ENCODE results near the gene TMEM120B. TPM values are rescaled to one million over a fixed set of nuclear protein-coding genes. Genes with fewer than 3 reads are reported as not detected.
A peak's percentile ranks its signal among the peaks of the same experiment; 100 is the strongest.
"Not testable (repeated sequence)": the region's sequence is repeated elsewhere in the genome, so short reads cannot be mapped to it uniquely, and the experiment has no call there.

Gene TMEM120B
- total RNA-seq: 9.7 TPM

DNA sequence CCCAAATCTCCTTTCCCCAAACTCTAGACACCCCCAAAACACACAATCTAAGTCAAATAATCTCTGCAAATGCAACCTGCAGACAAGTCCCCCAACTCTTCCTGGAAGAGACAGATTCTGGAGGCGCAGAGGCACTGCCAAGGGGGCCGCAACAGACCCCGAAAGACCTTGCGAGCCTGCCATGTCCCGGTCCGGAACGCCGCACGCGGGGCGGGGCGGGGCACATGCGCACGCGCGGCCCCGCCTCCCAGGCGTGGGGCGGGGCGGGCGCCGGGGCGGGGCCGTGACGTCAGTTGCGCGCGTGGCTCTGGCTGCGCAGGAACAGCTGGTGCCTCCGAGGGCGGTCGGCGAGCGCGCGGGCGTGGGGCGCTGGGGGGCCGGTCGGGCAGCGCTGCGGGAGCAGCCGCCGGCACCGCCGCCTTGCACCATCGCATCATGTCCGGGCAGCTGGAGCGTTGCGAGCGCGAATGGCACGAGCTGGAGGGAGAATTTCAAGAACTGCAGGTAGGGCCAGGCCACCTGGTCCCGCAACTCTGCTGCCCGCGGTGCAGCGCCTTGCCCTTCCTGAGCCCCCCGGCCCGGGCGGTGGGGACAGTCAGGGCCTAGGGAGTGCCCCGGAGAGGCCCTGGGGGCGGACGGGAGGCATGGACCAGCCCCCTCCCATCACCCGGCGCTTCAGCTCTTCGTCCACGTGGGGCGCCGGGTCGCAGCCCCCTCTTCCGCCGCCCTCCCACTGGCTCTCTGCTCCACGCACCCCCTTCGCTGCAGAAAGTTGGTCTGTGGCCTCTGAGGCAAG is at the start of gene TMEM120B:
Gene TMEM120B (plus strand): TSS at position 292 of the 796 bp plus-strand sequence. CDS start 144 bp downstream, at position 436.
- intact Hi-C loops (cut with DNase I): loop anchor here (2.0 kb wide), 3 partner anchors 26 to 56 kb away; no protein-coding TSS in a partner anchor
- Histone ChIP-seq H3K4me1 (peaks cover 6 to 16% of the 10 kb centered on the region in 2 donors), H3K9me3 (no peaks in the 10 kb centered on the region), H3K4me3 (peak within 1 kb of the TSS; percentile 93 to 99), H3K27ac (peak within 1 kb of the TSS; percentile 80 to 93), H3K27me3 (no peaks in the 10 kb centered on the region), H3K36me3 (no peaks in the 10 kb centered on the region)
- peak; percentile 39 to 88 for DNase-seq (ENCODE audit: low spot score in 2 of 2)
- TF ChIP-seq, protein P1, sequence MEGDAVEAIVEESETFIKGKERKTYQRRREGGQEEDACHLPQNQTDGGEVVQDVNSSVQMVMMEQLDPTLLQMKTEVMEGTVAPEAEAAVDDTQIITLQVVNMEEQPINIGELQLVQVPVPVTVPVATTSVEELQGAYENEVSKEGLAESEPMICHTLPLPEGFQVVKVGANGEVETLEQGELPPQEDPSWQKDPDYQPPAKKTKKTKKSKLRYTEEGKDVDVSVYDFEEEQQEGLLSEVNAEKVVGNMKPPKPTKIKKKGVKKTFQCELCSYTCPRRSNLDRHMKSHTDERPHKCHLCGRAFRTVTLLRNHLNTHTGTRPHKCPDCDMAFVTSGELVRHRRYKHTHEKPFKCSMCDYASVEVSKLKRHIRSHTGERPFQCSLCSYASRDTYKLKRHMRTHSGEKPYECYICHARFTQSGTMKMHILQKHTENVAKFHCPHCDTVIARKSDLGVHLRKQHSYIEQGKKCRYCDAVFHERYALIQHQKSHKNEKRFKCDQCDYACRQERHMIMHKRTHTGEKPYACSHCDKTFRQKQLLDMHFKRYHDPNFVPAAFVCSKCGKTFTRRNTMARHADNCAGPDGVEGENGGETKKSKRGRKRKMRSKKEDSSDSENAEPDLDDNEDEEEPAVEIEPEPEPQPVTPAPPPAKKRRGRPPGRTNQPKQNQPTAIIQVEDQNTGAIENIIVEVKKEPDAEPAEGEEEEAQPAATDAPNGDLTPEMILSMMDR (IDR thresholded peaks at IDR 0.05): no peak

- Histone ChIP-seq H3K4me3 (no peak overlapping the region), H3K36me3 (no peaks in the 10 kb centered on the region), H3K9me3 (no peaks in the 10 kb centered on the region), H3K4me1 (no peaks in the 10 kb centered on the region), H3K27ac (no peak overlapping the region), H3K27me3 (no peaks in the 10 kb centered on the region)
- TF ChIP-seq, protein P1 (IDR thresholded peaks at IDR 0.05): no peak
- DNase-seq (ENCODE audit: low spot score in 2 of 2): no peak
- intact Hi-C loops (cut with DNase I): no loop called here
Measured at GRCh38 chr12:121663610-121663929, 49.0 kb upstream of the TMEM120B start.

- DNase-seq (ENCODE audit: low spot score in 2 of 2); intact Hi-C loops (cut with DNase I): not testable (repeated sequence)
Measured at GRCh38 chr12:121666829-121667228, 45.7 kb upstream of the TMEM120B start.

GRCh38 chr12:121668750-121669520 is 43.6 kb upstream of the TMEM120B start:
- H3K9me3 ChIP-seq: no peaks in the 10 kb centered on the region
- H3K4me1 ChIP-seq: peaks cover 0 to 6% of the 10 kb centered on the region in 2 donors
- H3K27me3 ChIP-seq: no peaks in the 10 kb centered on the region
- H3K36me3 ChIP-seq: no peaks in the 10 kb centered on the region
- no peak overlapping the region for H3K4me3 ChIP-seq
- TF ChIP-seq, protein P1 (IDR thresholded peaks at IDR 0.05): peak; percentile 28 to 51 (median 36)
- no peak for DNase-seq (ENCODE audit: low spot score in 2 of 2)
- no peak overlapping the region for H3K27ac ChIP-seq
- intact Hi-C loops (cut with DNase I): no loop called here

More at GRCh38 chr12:121666829-121667228, 45.7 kb upstream of the TMEM120B start:
- H3K36me3 ChIP-seq, H3K27me3 ChIP-seq, H3K27ac ChIP-seq, H3K9me3 ChIP-seq, H3K4me3 ChIP-seq, H3K4me1 ChIP-seq: not testable (repeated sequence)

- Histone ChIP-seq H3K4me3 (no peak within 1 kb of the TSS), H3K27ac (no peak within 1 kb of the TSS), H3K36me3 (no peaks in the 10 kb centered on the region), H3K4me1 (peaks cover 0 to 6% of the 10 kb centered on the region in 2 donors), H3K9me3 (no peaks in the 10 kb centered on the region), H3K27me3 (no peaks in the 10 kb centered on the region)
- no peak for DNase-seq (ENCODE audit: low spot score in 2 of 2)
- intact Hi-C loops (cut with DNase I): no loop called here
- TF ChIP-seq, protein P1 (IDR thresholded peaks at IDR 0.05): no peak
Measured at GRCh38 chr12:121669521-121669900, 43.0 kb upstream of the TMEM120B start, which contains the start of gene MORN3. MORN3 (minus strand) TSS chr12:121669654; CDS start chr12:121669483, 171 bp downstream.

All from ascending aorta (tissue), 2 donors.